GM23248 (cell line): ENCODE results near the gene TXNDC16.

Source experiments
- EZH2 ChIP-seq: fragments of 200-600 bp; sonication (generic); IDR thresholded peaks from 2 replicates; pipeline ENCODE4 v1.6.1; 2018; ENCODE audit warnings: antibody characterized with exemption, mild to moderate bottlenecking; ENCODE audit not compliant: insufficient read depth, poor library complexity, severe bottlenecking
- EZH2phosphoT487 ChIP-seq: fragments of 200-600 bp; sonication (generic); IDR thresholded peaks from 2 replicates; pipeline ENCODE4 v1.6.1; 2018; ENCODE audit warnings: antibody characterized with exemption, moderate library complexity, mild to moderate bottlenecking, low read depth; ENCODE audit not compliant: insufficient read depth

DNA sequence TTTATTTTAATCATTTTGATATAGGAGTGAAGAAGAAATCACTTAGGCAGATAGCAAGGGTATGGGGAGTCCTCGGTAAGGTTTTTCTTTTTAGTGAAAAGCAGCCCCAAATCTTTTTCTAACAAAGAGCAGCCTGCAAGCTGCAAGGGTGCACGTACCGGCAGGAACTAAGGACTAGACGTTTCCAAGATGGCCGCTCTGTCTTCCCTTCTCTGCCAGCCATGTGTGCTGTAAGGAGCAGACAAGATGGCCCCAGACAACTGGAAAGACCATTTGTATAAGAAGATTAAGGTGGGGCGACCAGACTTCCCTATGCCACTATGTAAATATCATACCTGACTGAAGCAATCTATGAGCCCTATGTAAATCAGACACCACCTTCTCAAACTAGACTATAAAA is 79.6 kb downstream of the TXNDC16 start:
- TF ChIP-seq EZH2phosphoT487 (no peak), EZH2 (no peak)
